Vagina (tissue), 2 donors: ENCODE results near the gene KIAA1671. TPM values are rescaled to one million over a fixed set of nuclear protein-coding genes. Genes with fewer than 3 reads are reported as not detected.

Experiments used
- DNase-seq, 2 donors: peaks; one replicate each; pipeline ENCODE4 v3.0.0-alpha.2; 2017; ENCODE audit errors: extremely low spot score in 2 of 2
- H3K27ac ChIP-seq: fragments of 200-600 bp; sonication (generic); one replicate; pipeline ENCODE4 v1.5.1; 2019
- H3K27me3 ChIP-seq: fragments of 200-600 bp; sonication (generic); one replicate; pipeline ENCODE4 v1.5.1; 2019
- H3K36me3 ChIP-seq, 2 donors: fragments of 200-600 bp; sonication (generic); one replicate each; pipeline ENCODE4 v1.5.1; 2017 to 2019
- H3K4me1 ChIP-seq: fragments of 200-600 bp; sonication (generic); one replicate; pipeline ENCODE4 v1.5.1; 2019
- H3K4me3 ChIP-seq, 2 donors: fragments of 200-600 bp; sonication (generic); 1 replicate in 1 of 2; 2 replicates in 1 of 2; pipeline ENCODE4 v1.5.1; 2016 to 2019
- H3K9me3 ChIP-seq: fragments of 200-600 bp; sonication (generic); one replicate; pipeline ENCODE4 v1.5.1; 2019
- POLR2A ChIP-seq, 2 donors: fragments of 450-650 bp; IDR thresholded peaks; one replicate each; pipeline ENCODE4 v1.6.1; 2017; ENCODE audit warnings: antibody characterized with exemption in 2 of 2, mild to moderate bottlenecking in 2 of 2, moderate library complexity in 2 of 2
- POLR2AphosphoS5 ChIP-seq, 2 donors: sonication (generic); formaldehyde crosslinking; IDR thresholded peaks; one replicate each; pipeline ENCODE4 v1.9.0; 2017; ENCODE audit warnings: antibody characterized with exemption in 2 of 2, mild to moderate bottlenecking in 2 of 2, low read depth in 1 of 2; ENCODE audit not compliant: insufficient read depth in 1 of 2
- intact Hi-C: fragments of 100-400 bp; cut with DNase I; formaldehyde crosslinking; loops from one replicate; pipeline ENCODE4 v1.15.1; 2023
- total RNA-seq: library from RNA; depleted of rRNA; stranded (reverse); fragments of >200 nt; gene quantifications from one replicate; pipeline ENCODE4 v1.2.3, GENCODE V29; 2016
- TF ChIP-seq, protein P1 (sequence below), 3 experiments: fragments of 450-650 bp in 2 of 3; fragments of 200-600 bp in 1 of 3; sonication (generic) in 1 of 3; IDR thresholded peaks; one replicate each; pipeline ENCODE4 v1.5.1; 2017 to 2019; ENCODE audit warnings: antibody characterized with exemption in 3 of 3, mild to moderate bottlenecking in 2 of 3, moderate library complexity in 2 of 3

The KIAA1671 gene
- total RNA-seq, 1 donor from 2014 or later = 54.0 TPM

DNA sequence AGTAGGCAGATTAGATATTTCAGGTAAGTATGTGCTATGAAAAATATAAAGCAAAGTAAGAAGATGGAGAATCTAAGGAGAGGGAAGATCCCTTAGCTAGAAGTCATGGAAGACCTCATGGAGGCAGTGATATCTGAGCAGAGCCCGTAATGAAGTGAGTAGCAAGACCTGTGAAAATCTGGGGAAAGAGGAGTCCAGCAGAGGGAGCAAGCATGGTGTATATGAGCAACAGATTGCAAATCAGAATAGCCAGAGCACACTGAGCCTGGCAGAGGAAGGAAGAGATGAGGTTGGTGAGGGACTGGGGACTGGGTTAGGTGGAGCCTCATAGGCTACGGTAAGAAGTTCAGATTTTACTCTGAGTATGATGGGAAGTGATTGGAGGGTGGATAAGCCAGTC, 15.4 kb upstream of the KIAA1671 start:
- Histone ChIP-seq H3K4me3 (no peak overlapping the region), H3K27me3 (no peaks in the 10 kb centered on the region), H3K4me1 (no peaks in the 10 kb centered on the region), H3K36me3 (no peaks in the 10 kb centered on the region), H3K9me3 (no peaks in the 10 kb centered on the region), H3K27ac (no peak overlapping the region)
- no peak for DNase-seq
- intact Hi-C loops = no loop called here
- TF ChIP-seq POLR2AphosphoS5 (IDR thresholded peaks at IDR 0.05; ENCODE audit: insufficient read depth in 1 of 2, low read depth in 1 of 2) (no peak), POLR2A (IDR thresholded peaks at IDR 0.05) (no peak)
- TF ChIP-seq, protein P1, sequence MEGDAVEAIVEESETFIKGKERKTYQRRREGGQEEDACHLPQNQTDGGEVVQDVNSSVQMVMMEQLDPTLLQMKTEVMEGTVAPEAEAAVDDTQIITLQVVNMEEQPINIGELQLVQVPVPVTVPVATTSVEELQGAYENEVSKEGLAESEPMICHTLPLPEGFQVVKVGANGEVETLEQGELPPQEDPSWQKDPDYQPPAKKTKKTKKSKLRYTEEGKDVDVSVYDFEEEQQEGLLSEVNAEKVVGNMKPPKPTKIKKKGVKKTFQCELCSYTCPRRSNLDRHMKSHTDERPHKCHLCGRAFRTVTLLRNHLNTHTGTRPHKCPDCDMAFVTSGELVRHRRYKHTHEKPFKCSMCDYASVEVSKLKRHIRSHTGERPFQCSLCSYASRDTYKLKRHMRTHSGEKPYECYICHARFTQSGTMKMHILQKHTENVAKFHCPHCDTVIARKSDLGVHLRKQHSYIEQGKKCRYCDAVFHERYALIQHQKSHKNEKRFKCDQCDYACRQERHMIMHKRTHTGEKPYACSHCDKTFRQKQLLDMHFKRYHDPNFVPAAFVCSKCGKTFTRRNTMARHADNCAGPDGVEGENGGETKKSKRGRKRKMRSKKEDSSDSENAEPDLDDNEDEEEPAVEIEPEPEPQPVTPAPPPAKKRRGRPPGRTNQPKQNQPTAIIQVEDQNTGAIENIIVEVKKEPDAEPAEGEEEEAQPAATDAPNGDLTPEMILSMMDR (IDR thresholded peaks at IDR 0.05) = no peak

DNA sequence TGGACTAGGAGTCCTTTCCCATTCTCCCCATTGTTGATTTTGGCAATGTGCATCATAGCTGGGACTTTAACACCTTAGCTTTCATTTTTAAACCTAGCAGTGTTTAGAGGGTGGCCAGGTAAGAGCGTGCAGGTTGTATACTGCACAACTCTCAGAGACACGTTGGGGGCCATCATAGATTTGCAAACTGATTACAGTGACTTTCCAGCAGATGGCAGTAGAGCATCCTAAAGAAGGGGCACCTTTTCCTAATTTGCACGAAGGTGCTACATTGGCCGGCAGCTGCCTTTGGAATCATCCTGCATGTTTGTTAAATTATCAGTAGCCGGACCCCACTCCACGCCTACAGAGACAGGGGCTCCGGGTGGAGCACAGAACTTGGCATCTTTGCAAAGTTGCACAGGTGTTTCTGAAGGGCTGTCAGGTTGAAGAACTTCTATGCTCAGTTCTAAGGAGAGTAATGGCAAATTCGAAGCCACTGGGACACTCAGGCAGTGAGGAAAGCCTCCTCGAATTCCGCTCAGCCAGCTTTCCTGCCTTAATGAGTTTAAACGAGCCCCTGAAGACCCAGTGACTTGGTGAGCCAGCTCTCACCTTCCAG, 13.7 kb upstream of the KIAA1671 start:
- H3K4me1 ChIP-seq = no peaks in the 10 kb centered on the region
- H3K36me3 ChIP-seq = no peaks in the 10 kb centered on the region
- TF ChIP-seq POLR2A (IDR thresholded peaks at IDR 0.05) (no peak), POLR2AphosphoS5 (IDR thresholded peaks at IDR 0.05; ENCODE audit: insufficient read depth in 1 of 2, low read depth in 1 of 2) (no peak)
- TF ChIP-seq, protein P1 (IDR thresholded peaks at IDR 0.05) = peak; percentile 38 to 53 (median 50)
- no peak for DNase-seq
- no peaks in the 10 kb centered on the region for H3K9me3 ChIP-seq
- no peak overlapping the region for H3K4me3 ChIP-seq
- intact Hi-C loops = no loop called here
- no peaks in the 10 kb centered on the region for H3K27me3 ChIP-seq
- H3K27ac ChIP-seq = no peak overlapping the region

DNA sequence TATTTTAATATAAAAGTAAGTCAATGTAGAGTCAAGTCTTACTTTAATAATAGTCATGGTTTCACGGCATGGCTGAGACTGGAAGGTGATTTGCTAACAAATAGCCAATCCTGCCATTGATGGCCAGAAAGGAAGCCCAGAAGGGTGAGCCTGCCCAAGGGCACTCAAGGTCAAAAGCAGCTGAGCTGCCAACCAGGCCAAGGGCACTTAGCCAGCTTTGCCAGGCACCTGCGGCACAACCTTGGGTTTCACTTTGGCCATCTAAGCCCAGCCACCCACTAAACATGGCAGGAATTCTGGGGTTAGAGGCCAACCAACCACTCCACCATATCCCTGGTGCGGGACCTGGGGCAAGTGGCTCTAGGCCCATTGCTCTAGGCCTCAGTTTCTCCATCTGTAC, 10.2 kb upstream of the KIAA1671 start:
- no peaks in the 10 kb centered on the region for H3K36me3 ChIP-seq
- H3K4me1 ChIP-seq = no peaks in the 10 kb centered on the region
- intact Hi-C loops = no loop called here
- no peaks in the 10 kb centered on the region for H3K27me3 ChIP-seq
- TF ChIP-seq POLR2AphosphoS5 (IDR thresholded peaks at IDR 0.05; ENCODE audit: insufficient read depth in 1 of 2, low read depth in 1 of 2) = no peak
- TF ChIP-seq, protein P1 (IDR thresholded peaks at IDR 0.05) = no peak
- no peak for TF ChIP-seq POLR2A (IDR thresholded peaks at IDR 0.05)
- H3K9me3 ChIP-seq = no peaks in the 10 kb centered on the region
- H3K27ac ChIP-seq = no peak overlapping the region
- no peak for DNase-seq
- H3K4me3 ChIP-seq = no peak overlapping the region

DNA sequence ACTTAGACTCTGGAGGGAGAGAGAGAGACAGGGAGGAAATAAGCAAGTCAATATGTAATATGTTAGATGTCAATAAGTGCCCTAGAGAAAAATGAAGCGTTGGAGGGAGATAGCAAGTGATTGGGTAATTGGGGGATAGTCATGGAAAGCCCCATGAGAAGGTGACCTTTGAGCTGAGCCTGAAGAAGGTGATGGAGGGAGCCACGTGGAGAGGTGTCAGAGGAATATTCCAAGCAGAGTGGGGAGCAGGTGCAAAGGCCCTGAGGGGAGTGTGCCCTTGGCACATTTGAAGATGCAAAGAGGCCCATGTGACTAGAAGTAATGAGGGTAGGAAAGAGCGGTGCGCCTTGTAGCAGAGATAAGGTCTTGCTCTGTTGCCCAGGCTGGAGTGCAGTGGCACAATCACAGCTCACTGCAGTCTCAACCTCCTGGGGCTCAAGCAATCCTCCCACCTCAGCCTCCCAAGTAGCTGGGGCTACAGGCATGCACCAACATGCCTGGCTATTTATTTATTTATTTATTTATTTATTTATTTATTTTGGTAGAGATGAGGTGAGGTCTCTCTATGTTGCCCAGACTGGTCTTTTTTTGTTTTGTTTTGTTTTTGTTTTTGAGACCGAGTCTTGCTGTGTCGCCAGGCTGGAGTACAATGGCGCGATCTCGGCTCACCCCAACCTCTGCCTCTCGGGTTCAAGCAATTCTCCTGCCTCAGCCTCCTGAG, 8.1 kb upstream of the KIAA1671 start:
- intact Hi-C loops = no loop called here
- TF ChIP-seq POLR2AphosphoS5 (IDR thresholded peaks at IDR 0.05; ENCODE audit: insufficient read depth in 1 of 2, low read depth in 1 of 2) (no peak), POLR2A (IDR thresholded peaks at IDR 0.05) (no peak)
- TF ChIP-seq, protein P1 (IDR thresholded peaks at IDR 0.05) = no peak
- DNase-seq = no peak
- Histone ChIP-seq H3K36me3 (no peaks in the 10 kb centered on the region), H3K4me1 (no peaks in the 10 kb centered on the region), H3K27ac (no peak overlapping the region), H3K4me3 (no peak overlapping the region), H3K9me3 (no peaks in the 10 kb centered on the region), H3K27me3 (no peaks in the 10 kb centered on the region)

DNA sequence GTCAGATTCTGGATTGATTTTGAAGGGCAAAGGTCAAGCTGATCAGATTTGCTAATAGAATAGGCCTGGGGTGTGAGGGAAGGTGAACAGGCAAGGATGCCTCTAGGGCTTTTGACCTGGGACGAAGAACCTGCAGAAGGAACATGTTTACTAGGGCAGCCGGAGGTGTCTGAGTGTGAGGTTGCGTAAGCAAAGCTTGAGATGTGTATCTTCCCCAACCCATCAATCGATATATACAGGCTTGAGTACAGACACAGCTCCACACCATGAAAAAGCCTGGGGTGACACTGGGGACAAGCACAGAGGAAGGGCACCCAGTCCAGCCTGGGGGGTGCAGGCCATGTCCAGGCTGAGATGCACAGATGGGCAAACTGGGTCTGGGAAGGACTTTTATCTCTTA, 7.1 kb upstream of the KIAA1671 start:
- intact Hi-C loops = no loop called here
- Histone ChIP-seq H3K27ac (no peak overlapping the region), H3K36me3 (no peaks in the 10 kb centered on the region), H3K4me3 (no peak overlapping the region), H3K4me1 (no peaks in the 10 kb centered on the region), H3K27me3 (no peaks in the 10 kb centered on the region), H3K9me3 (no peaks in the 10 kb centered on the region)
- no peak for DNase-seq
- TF ChIP-seq POLR2A (IDR thresholded peaks at IDR 0.05) = no peak
- TF ChIP-seq, protein P1 (IDR thresholded peaks at IDR 0.05) = no peak
- no peak for TF ChIP-seq POLR2AphosphoS5 (IDR thresholded peaks at IDR 0.05; ENCODE audit: insufficient read depth in 1 of 2, low read depth in 1 of 2)
